Subcutaneous adipose tissue (tissue), 4 donors: ENCODE results near the gene TM7SF2. TPM values are rescaled to one million over a fixed set of nuclear protein-coding genes. Genes with fewer than 3 reads are reported as not detected.

ENCODE experiments used
- total RNA-seq, 4 donors: library from RNA; depleted of rRNA; stranded (reverse); fragments of >200 nt; gene quantifications; one replicate each; pipeline ENCODE4 v1.1.0, GENCODE V29; 2016
- TF ChIP-seq, protein P1 (sequence below): fragments of 450-650 bp; IDR thresholded peaks from one replicate; pipeline ENCODE4 v1.5.1; 2016; ENCODE audit warnings: low read depth, mild to moderate bottlenecking, control low read depth, antibody characterized with exemption, moderate library complexity

TM7SF2 gene
- total RNA-seq, 4 donors from 2014 or later: 95.1 to 339 (median 209) TPM

DNA sequence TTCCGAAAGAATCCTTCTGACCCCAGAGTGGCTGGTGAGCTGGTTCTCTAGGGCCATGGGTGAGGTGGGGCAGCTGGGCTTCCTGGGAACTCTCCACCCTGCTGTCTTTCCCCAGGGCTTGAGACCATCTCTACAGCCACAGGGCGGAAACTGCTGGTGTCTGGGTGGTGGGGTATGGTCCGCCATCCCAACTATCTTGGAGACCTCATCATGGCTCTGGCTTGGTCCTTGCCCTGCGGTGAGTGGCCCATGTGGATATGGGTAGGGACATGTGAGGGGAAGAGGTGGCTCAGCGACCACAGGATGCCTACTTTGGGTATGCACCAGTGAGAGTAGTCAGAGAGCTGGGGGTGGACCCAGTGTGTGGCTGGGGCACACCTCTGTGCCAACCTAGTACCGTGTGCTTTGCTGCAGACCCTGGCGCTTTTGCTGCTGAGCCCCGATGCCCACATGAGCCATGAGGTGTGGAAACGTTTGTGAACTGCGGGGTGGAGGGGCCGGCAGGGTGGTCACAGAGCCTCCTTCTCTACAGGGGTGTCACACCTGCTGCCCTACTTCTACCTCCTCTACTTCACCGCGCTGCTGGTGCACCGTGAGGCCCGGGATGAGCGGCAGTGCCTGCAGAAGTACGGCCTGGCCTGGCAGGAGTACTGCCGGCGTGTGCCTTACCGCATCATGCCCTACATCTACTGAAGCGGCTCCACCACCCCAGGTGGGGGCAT is 3.9 kb downstream of the TM7SF2 start:
- TF ChIP-seq, protein P1, sequence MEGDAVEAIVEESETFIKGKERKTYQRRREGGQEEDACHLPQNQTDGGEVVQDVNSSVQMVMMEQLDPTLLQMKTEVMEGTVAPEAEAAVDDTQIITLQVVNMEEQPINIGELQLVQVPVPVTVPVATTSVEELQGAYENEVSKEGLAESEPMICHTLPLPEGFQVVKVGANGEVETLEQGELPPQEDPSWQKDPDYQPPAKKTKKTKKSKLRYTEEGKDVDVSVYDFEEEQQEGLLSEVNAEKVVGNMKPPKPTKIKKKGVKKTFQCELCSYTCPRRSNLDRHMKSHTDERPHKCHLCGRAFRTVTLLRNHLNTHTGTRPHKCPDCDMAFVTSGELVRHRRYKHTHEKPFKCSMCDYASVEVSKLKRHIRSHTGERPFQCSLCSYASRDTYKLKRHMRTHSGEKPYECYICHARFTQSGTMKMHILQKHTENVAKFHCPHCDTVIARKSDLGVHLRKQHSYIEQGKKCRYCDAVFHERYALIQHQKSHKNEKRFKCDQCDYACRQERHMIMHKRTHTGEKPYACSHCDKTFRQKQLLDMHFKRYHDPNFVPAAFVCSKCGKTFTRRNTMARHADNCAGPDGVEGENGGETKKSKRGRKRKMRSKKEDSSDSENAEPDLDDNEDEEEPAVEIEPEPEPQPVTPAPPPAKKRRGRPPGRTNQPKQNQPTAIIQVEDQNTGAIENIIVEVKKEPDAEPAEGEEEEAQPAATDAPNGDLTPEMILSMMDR: no peak

GRCh38 chr11:65116370-65117205 is 4.9 kb downstream of the TM7SF2 start:
- TF ChIP-seq, protein P1: no peak

DNA sequence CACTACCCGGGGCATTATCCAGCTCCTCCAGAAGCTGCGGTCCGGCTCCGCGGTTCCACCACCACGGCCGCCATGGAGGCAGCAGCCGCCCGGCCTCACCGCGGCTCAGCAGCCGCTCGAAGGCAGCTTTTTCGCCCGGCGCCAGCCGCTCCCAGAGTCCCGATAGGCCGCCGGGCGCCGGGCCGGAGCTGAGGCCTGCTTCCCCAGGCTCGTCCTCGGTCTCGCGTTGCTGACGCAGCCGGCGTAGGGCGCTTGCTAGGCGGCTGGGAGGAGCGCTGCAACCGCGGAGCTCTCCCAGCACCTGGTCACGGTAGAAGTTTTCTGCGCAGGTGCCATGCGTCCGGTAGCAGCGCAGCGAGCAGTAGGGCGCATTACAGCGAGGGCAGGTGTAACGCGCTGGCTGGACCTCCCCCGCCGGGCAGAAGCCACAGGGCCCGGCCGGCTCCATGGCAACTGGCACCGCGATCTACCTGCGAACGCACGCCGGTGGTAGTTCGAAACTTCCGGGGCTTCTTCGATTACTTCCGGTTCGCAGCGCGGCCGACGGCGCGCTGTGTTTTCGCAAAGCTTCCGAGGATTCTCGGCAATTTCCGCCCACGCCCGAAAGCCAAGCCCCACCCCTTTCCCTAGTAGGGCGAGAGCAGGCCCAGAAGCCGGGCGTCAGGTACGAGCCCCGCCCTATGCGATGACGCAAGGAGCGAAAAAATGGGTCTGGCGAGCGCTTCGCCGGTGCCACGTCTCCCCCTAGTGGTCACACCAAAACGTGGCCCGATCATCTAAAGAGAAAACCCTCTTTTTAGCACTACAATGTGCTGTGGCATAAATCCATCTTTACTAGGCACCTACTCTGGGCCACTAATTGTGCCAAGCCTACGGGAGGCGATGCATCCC is 5.8 kb downstream of the TM7SF2 start, which contains the start of gene ZNHIT2:
Gene ZNHIT2, minus strand, starts transcription at position 496 of the 891 bp plus-strand sequence. Its CDS starts 48 bp downstream, at position 448.
- TF ChIP-seq, protein P1: no peak

- TF ChIP-seq, protein P1: no peak
Observed at GRCh38 chr11:65118097-65118837, 6.6 kb downstream of the TM7SF2 start.

DNA sequence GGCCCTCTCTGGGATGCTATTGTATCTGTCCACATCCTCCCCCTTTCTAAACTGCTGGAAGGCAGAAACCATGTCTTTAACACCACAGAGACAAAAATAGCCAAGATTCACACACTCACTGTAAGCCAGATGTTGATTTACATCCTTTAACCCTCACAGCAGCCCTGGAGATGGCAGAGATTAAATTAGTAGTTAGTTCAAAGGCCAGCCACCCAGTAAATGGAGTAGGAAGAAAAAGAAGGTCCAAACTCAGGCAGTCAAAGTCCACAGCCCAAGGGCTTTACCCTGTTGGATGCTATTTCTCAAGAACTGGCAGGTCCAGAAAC is 8.0 kb downstream of the TM7SF2 start:
- TF ChIP-seq, protein P1: no peak

DNA sequence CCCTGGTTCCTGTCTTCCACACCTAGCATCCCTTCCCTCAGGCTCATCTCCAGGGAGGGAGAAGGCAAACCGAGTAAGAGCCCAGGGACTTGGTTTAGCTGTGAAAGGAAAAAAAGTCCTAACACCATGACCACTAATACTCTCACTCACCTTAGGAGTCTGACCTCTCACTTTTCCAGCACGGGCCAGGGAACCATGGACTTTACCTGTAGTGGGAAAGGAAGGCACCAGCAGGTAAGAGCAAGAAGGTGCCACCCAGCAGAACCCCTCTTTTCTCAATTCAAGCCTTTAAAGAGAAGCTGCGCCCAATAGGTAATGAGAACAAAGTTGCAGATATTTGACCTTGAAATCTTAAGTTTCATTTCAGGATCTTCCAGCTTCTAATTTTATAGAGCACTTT is 9.2 kb downstream of the TM7SF2 start:
- TF ChIP-seq, protein P1: no peak
